ENCODE data around the gene P3H1.

GRCh38 chr1:42740851-42741580 is 25.8 kb downstream of the P3H1 start:
- TF ChIP-seq CTCF (IDR thresholded peaks at IDR 0.05) (no peak), EZH2 (IDR thresholded peaks at IDR 0.05; ENCODE audit: borderline replicate concordance, insufficient read depth, low read depth, low read length, poor library complexity, severe bottlenecking) (no peak)

Data from B cell (primary cell).